HepG2 (cell line): ENCODE measurements around the gene ABCC8.

ENCODE experiments used
- CTCF ChIP-seq: sonication (generic); formaldehyde crosslinking; IDR thresholded peaks from 2 replicates; pipeline ENCODE4 v1.5.0; 2020; ENCODE audit warnings: mild to moderate bottlenecking, missing genetic modification reagents, moderate library complexity
- KLF9 ChIP-seq: IDR thresholded peaks from 2 replicates; pipeline ENCODE4 v1.6.1; 2016; ENCODE audit warnings: low read depth
- MTA1 ChIP-seq: sonication (generic); formaldehyde crosslinking; IDR thresholded peaks from 2 replicates; pipeline ENCODE4 v1.4.0; 2020; ENCODE audit warnings: missing genetic modification reagents, mild to moderate bottlenecking, borderline replicate concordance

- TF ChIP-seq CTCF (no peak), KLF9 (CRISPR knock-in tag) (no peak), MTA1 (CRISPR knock-in tag) (no peak)
These were observed 106.9 kb downstream of the ABCC8 start for GRCh38 chr11:17369684-17370243.
